ENCODE results near the gene CHD9.
A peak's percentile ranks its signal among the peaks of the same experiment; 100 is the strongest.

The CHD9 gene

DNA sequence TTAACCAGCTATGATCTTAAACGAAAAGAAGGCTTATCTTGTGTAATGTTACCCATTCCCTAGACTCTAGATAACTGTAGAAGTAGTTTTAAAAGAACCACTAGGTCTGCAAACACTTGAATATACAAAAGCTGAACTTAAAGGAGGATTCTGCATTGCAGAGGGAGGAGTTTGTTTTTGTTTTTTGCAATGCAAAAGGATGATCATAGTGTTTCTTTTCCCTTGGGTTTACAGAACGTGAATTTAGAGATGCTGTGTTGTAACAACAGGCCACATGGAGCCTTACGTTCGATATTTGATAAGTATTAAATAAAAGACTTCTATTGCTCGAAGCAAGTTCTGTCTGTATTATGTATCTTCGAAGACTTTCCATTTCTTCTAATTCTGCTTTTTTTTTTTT, 77.6 kb downstream of the CHD9 start:
- no peak for DNase-seq (ENCODE audit: low read depth, low spot score)
- no peak for TF ChIP-seq CTCF (IDR thresholded peaks at IDR 0.05; ENCODE audit: low read depth, low read length)
- peak overlapping the region; percentile 70 for H3K4me3 ChIP-seq (ENCODE audit: low read depth, low read length)
- in situ Hi-C loops (cut with HindIII; ENCODE audit: low sequenced_read_pairs) = no loop called here

- in situ Hi-C loops (cut with HindIII; ENCODE audit: low sequenced_read_pairs) = no loop called here
- H3K4me3 ChIP-seq (ENCODE audit: low read depth, low read length) = no peak overlapping the region
- TF ChIP-seq CTCF (IDR thresholded peaks at IDR 0.05; ENCODE audit: low read depth, low read length) = no peak
- DNase-seq (ENCODE audit: low read depth, low spot score) = no peak
Observed at GRCh38 chr16:53135329-53135728, 80.5 kb downstream of the CHD9 start.

DNA sequence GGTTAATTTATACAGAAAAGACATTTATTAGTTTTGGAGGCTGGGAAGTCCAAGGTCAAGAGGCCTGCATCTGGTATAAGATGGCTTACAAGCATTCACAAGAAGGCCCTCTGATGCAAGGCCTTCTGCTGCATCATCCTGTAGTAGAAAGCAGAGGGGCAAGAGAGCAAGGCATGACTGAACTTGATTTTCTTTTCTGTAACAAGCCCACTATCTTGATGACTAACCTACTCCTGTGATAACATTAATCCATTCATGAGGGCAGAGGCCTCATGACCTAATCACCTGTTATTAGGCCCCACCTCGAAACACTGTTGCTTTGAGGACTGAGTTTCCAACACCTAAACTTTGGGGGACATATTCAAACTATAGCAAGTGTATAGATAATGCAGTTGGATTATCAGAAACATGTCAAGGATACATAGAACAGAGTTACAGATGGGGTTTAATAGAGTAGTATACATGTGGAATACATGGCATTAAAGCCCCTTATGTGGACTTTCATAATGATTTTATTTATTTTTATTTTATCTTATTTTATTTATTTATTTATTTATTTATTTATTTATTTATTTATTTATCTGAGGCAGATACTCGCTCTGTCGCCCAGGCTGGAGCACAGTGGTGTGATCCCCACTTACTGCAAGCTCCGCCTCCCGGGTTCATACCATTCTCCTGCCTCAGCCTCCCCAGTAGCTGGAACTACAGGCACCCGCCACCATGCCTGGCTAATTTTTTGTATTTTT, 88.2 kb downstream of the CHD9 start:
- H3K4me3 ChIP-seq (ENCODE audit: low read depth, low read length) = no peak overlapping the region
- no peak for TF ChIP-seq CTCF (IDR thresholded peaks at IDR 0.05; ENCODE audit: low read depth, low read length)
- no peak for DNase-seq (ENCODE audit: low read depth, low spot score)
- in situ Hi-C loops (cut with HindIII; ENCODE audit: low sequenced_read_pairs) = no loop called here

GRCh38 chr16:53147500-53148065, 92.8 kb downstream of the CHD9 start:
- no peak for DNase-seq (ENCODE audit: low read depth, low spot score)
- in situ Hi-C loops (cut with HindIII; ENCODE audit: low sequenced_read_pairs) = no loop called here
- H3K4me3 ChIP-seq (ENCODE audit: low read depth, low read length) = no peak overlapping the region
- TF ChIP-seq CTCF (IDR thresholded peaks at IDR 0.05; ENCODE audit: low read depth, low read length) = no peak

DNA sequence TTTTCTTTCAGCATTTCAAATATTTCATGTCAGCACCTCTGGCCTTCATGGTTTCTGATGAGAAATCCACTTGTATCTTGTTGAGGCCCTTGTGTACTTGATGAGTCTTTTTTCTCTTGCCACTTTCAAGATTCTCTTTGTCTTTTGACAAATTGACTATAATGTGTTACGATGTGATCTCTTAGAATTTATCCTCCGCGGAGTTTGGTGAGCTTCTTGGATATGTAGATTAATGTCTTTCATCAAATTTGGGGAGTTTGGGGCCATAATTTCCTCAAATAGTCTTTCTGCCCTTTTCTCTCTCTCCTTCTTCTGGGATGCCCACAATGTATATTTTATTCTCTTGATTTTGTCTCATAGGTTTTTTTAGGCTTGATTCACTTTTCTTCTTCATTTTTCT, 96.0 kb downstream of the CHD9 start:
- in situ Hi-C loops (cut with HindIII; ENCODE audit: low sequenced_read_pairs) = no loop called here
- no peak for DNase-seq (ENCODE audit: low read depth, low spot score)
- no peak overlapping the region for H3K4me3 ChIP-seq (ENCODE audit: low read depth, low read length)
- no peak for TF ChIP-seq CTCF (IDR thresholded peaks at IDR 0.05; ENCODE audit: low read depth, low read length)

DNA sequence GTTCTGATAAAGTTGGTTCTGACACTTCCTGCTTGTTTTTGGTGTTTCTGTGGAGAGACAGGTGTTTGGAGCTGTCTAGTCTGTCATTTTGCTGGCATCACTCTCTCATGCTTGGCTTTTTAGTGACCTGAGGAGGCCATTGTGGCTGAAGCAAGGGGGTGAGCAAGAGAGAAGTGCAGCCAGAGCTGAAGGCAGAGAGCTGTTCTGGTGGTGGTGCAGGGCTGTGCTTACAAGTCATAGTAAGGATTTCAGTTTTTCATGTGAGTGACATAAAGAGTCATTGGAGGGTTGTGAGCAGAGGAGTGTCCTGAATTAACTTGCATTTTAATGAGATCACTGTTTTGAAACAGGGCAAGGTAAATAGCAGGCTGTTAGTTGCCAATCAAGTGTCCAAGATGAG, 97.5 kb downstream of the CHD9 start:
- DNase-seq (ENCODE audit: low read depth, low spot score) = no peak
- no peak overlapping the region for H3K4me3 ChIP-seq (ENCODE audit: low read depth, low read length)
- in situ Hi-C loops (cut with HindIII; ENCODE audit: low sequenced_read_pairs) = no loop called here
- no peak for TF ChIP-seq CTCF (IDR thresholded peaks at IDR 0.05; ENCODE audit: low read depth, low read length)
